Hepatocyte (in vitro differentiated cells): ENCODE measurements around the gene SLC47A1. TPM values are rescaled to one million over a fixed set of nuclear protein-coding genes. Genes with fewer than 3 reads are reported as not detected.

ENCODE experiments used
- DNase-seq: peaks from one replicate; pipeline ENCODE4 v3.0.0-alpha.2; 2016; ENCODE audit warnings: low spot score
- H2AFZ ChIP-seq: fragments of 200-600 bp; sonication (generic); 2 replicates; pipeline ENCODE4 v1.6.0; 2016; ENCODE audit warnings: antibody characterized with exemption, mild to moderate bottlenecking
- H3K27ac ChIP-seq: fragments of 200-600 bp; sonication (generic); 2 replicates; pipeline ENCODE4 v1.5.1; 2016; ENCODE audit warnings: mild to moderate bottlenecking
- H3K27me3 ChIP-seq: fragments of 200-600 bp; sonication (generic); 2 replicates; pipeline ENCODE4 v1.6.1; 2016
- H3K36me3 ChIP-seq: fragments of 200-600 bp; sonication (generic); replicated peaks from 2 replicates; pipeline ENCODE4 v1.5.1; 2016; ENCODE audit warnings: low read depth; ENCODE audit not compliant: insufficient read depth
- H3K4me1 ChIP-seq: fragments of 200-600 bp; sonication (generic); 2 replicates; pipeline ENCODE4 v1.5.1; 2016; ENCODE audit warnings: mild to moderate bottlenecking, moderate library complexity; ENCODE audit not compliant: insufficient read depth
- H3K4me2 ChIP-seq: fragments of 200-600 bp; sonication (generic); 2 replicates; pipeline ENCODE4 v1.6.0; 2016
- H3K4me3 ChIP-seq: fragments of 200-600 bp; sonication (generic); 2 replicates; pipeline ENCODE4 v1.5.1; 2016; ENCODE audit warnings: mild to moderate bottlenecking
- H3K79me2 ChIP-seq: fragments of 200-600 bp; sonication (generic); 2 replicates; pipeline ENCODE4 v1.6.0; 2017; ENCODE audit warnings: mild to moderate bottlenecking
- H3K9me2 ChIP-seq: fragments of 200-600 bp; sonication (generic); replicated peaks from 2 replicates; pipeline ENCODE4 v1.6.0; 2017; ENCODE audit warnings: mild to moderate bottlenecking; ENCODE audit not compliant: insufficient read depth
- H3K9me3 ChIP-seq: fragments of 200-600 bp; sonication (generic); 2 replicates; pipeline ENCODE4 v1.5.1; 2016; ENCODE audit warnings: low read depth, mild to moderate bottlenecking
- H4K20me1 ChIP-seq: fragments of 200-600 bp; sonication (generic); 2 replicates; pipeline ENCODE4 v1.6.0; 2016; ENCODE audit warnings: mild to moderate bottlenecking; ENCODE audit not compliant: insufficient read depth, poor library complexity, severe bottlenecking
- CTCF ChIP-seq: fragments of 200-600 bp; sonication (generic); IDR thresholded peaks from 2 replicates; pipeline ENCODE4 v1.5.1; 2016; ENCODE audit warnings: antibody characterized with exemption, mild to moderate bottlenecking; ENCODE audit not compliant: poor library complexity
- EZH2 ChIP-seq: fragments of 200-600 bp; sonication (generic); IDR thresholded peaks from 2 replicates; pipeline ENCODE4 v1.6.1; 2016; ENCODE audit warnings: antibody characterized with exemption, mild to moderate bottlenecking, borderline replicate concordance
- EZH2phosphoT487 ChIP-seq: fragments of 200-600 bp; sonication (generic); IDR thresholded peaks from one replicate; pipeline ENCODE4 v1.6.1; 2018; ENCODE audit warnings: antibody characterized with exemption, mild to moderate bottlenecking, low read depth, moderate library complexity; ENCODE audit not compliant: unreplicated experiment, severe bottlenecking
- WGBS: methylation state at CpG from one replicate; pipeline ENCODE4 v1.1.6; 2016; ENCODE audit warnings: low lambda C conversion rate; ENCODE audit errors: missing lambda C conversion rate; 5-methylcytosine and 5-hydroxymethylcytosine counted together
- polyA plus RNA-seq: library from polyadenylated mRNA; unstranded; fragments of >200 nt; fragmentation: Nextera tagmentation; extraction: Ambion mirVana; gene quantifications from 2 replicates; pipeline ENCODE4 v1.2.1, GENCODE V29; 2016
- total RNA-seq: library from RNA; depleted of rRNA; stranded (reverse); fragments of >200 nt; gene quantifications from 2 replicates; pipeline ENCODE4 v1.2.3, GENCODE V29; 2014

Gene SLC47A1
- total and polyA plus RNA-seq, 2 experiments from 2014 or later = 26.4 to 38.4 TPM

DNA sequence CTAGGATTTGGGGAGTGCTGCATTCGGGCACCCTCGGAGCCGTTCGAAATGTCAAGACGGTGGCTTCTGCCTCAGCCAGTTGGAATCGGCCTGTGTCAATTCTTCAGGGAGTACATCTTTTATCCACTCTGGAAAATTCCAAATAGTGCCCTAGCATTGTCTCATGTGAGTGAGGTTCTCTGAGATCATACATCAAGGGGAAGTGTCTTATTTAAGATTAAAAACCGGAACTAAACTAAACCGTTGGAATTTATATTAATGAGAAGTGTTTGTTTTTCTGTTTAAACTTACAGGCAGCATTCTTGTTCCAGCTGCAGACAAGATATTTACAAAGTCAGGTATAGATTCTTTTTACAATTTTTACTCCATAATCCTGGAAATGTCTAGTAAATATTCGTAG, 56.8 kb downstream of the SLC47A1 start:
- Histone ChIP-seq H3K9me2 (no peaks in the 10 kb centered on the region), H4K20me1 (no peaks in the 10 kb centered on the region), H3K9me3 (no peaks in the 10 kb centered on the region), H3K4me2 (no peak overlapping the region), H3K4me1 (no peaks in the 10 kb centered on the region), H3K36me3 (no peaks in the 10 kb centered on the region), H3K79me2 (no peaks in the 10 kb centered on the region), H2AFZ (no peak overlapping the region), H3K4me3 (no peak overlapping the region), H3K27ac (no peak overlapping the region), H3K27me3 (no peaks in the 10 kb centered on the region)
- DNase-seq = no peak
- TF ChIP-seq EZH2 = no peak
- WGBS = 84% methylated on average over 9 of the region's 9 CpGs

- H3K27me3 ChIP-seq = no peaks in the 10 kb centered on the region
- 94% methylated on average over 8 of the region's 8 CpGs for WGBS
These were observed 57.4 kb downstream of the SLC47A1 start for GRCh38 chr17:19590912-19591551.

GRCh38 chr17:19592316-19592715, 58.7 kb downstream of the SLC47A1 start:
- no peaks in the 10 kb centered on the region for H3K79me2 ChIP-seq
- no peaks in the 10 kb centered on the region for H3K9me2 ChIP-seq
- H3K9me3 ChIP-seq = no peaks in the 10 kb centered on the region
- H3K27ac ChIP-seq = no peak overlapping the region
- H3K4me3 ChIP-seq = no peak overlapping the region
- DNase-seq = no peak
- no peaks in the 10 kb centered on the region for H4K20me1 ChIP-seq
- 78% methylated on average over 4 of the region's 4 CpGs for WGBS
- no peak overlapping the region for H3K4me2 ChIP-seq
- H3K4me1 ChIP-seq = no peaks in the 10 kb centered on the region
- no peaks in the 10 kb centered on the region for H3K36me3 ChIP-seq
- no peak for TF ChIP-seq EZH2phosphoT487
- TF ChIP-seq CTCF = no peak
- TF ChIP-seq EZH2 = no peak
- H3K27me3 ChIP-seq = no peaks in the 10 kb centered on the region
- no peak overlapping the region for H2AFZ ChIP-seq

More at GRCh38 chr17:19590912-19591551, 57.4 kb downstream of the SLC47A1 start:
- H3K9me3 ChIP-seq = no peaks in the 10 kb centered on the region
- H3K4me2 ChIP-seq = no peak overlapping the region
- H3K36me3 ChIP-seq = no peaks in the 10 kb centered on the region
- H3K9me2 ChIP-seq = no peaks in the 10 kb centered on the region
- H3K4me3 ChIP-seq = no peak overlapping the region
- H3K4me1 ChIP-seq = no peaks in the 10 kb centered on the region
- no peaks in the 10 kb centered on the region for H3K79me2 ChIP-seq
- TF ChIP-seq EZH2 (no peak), CTCF (no peak), EZH2phosphoT487 (no peak)
- no peak overlapping the region for H2AFZ ChIP-seq
- H4K20me1 ChIP-seq = no peaks in the 10 kb centered on the region
- H3K27ac ChIP-seq = no peak overlapping the region
- no peak for DNase-seq

GRCh38 chr17:19596869-19597268, 63.2 kb downstream of the SLC47A1 start:
- H3K36me3 ChIP-seq = no peaks in the 10 kb centered on the region
- no peak overlapping the region for H3K4me3 ChIP-seq
- H3K4me1 ChIP-seq = no peaks in the 10 kb centered on the region
- H3K4me2 ChIP-seq = no peak overlapping the region
- H4K20me1 ChIP-seq = no peaks in the 10 kb centered on the region
- no peaks in the 10 kb centered on the region for H3K27me3 ChIP-seq
- no peaks in the 10 kb centered on the region for H3K9me2 ChIP-seq
- H3K27ac ChIP-seq = no peak overlapping the region
- no peak overlapping the region for H2AFZ ChIP-seq
- TF ChIP-seq CTCF (no peak), EZH2 (no peak), EZH2phosphoT487 (no peak)
- DNase-seq = no peak
- 84% methylated on average over 5 of the region's 5 CpGs for WGBS
- no peaks in the 10 kb centered on the region for H3K9me3 ChIP-seq
- no peaks in the 10 kb centered on the region for H3K79me2 ChIP-seq
